PC-3 (cell line): ENCODE data around the gene CYP11A1. TPM values are rescaled to one million over a fixed set of nuclear protein-coding genes. Genes with fewer than 3 reads are reported as not detected.

ENCODE experiments used
- ATAC-seq: fragments of 200-7000 bp; cut with Tn5 transposase; 2 replicates; pipeline ENCODE4 v1.9.1; 2020; ENCODE audit warnings: mild to moderate bottlenecking, moderate library complexity
- BruUV-seq: library from RNA; stranded (reverse); fragments of 400-500 nt; replicated peaks from 2 replicates; lab custom pipeline; 2021; lab: Mats Ljungman, UMichigan
- CTCF ChIA-PET: fragments of 300-600 bp; sonication (Branson Sonifier 250); formaldehyde crosslinking; loops from one replicate; lab custom pipeline; 2022; ENCODE audit warnings: antibody characterized with exemption; lab: Charles Lee
- POLR2A ChIA-PET: fragments of 300-600 bp; sonication (Branson Sonifier 250); formaldehyde crosslinking; loops from one replicate; lab custom pipeline; 2022; ENCODE audit warnings: antibody characterized with exemption; ENCODE audit not compliant: unreplicated experiment; lab: Charles Lee
- DNase-seq: peaks from one replicate; pipeline ENCODE4 v3.0.0-alpha.2; 2015
- H2AFZ ChIP-seq: fragments of 300-600 bp; sonication (generic); 2 replicates; pipeline ENCODE4 v1.6.0; 2016; ENCODE audit warnings: antibody characterized with exemption, low read length
- H3F3A ChIP-seq: fragments of 300-600 bp; sonication (generic); one replicate; pipeline ENCODE4 v1.6.0; 2017; ENCODE audit warnings: antibody characterized with exemption, low read length, control low read depth, mild to moderate bottlenecking; ENCODE audit not compliant: unreplicated experiment
- H3K27ac ChIP-seq: fragments of 300-600 bp; sonication (generic); 2 replicates; pipeline ENCODE4 v1.5.1; 2016; ENCODE audit warnings: mild to moderate bottlenecking, low read length
- H3K27me3 ChIP-seq: fragments of 300-600 bp; sonication (generic); 2 replicates; pipeline ENCODE4 v1.6.1; 2016; ENCODE audit warnings: low read length, mixed read lengths
- H3K36me3 ChIP-seq: fragments of 300-600 bp; sonication (generic); 2 replicates; pipeline ENCODE4 v1.6.1; 2016; ENCODE audit warnings: low read depth, mixed run types, low read length, mixed read lengths
- H3K4me1 ChIP-seq: fragments of 300-600 bp; sonication (generic); 2 replicates; pipeline ENCODE4 v1.5.1; 2016; ENCODE audit warnings: low read length; ENCODE audit not compliant: insufficient read depth
- H3K4me2 ChIP-seq: fragments of 300-600 bp; sonication (generic); 2 replicates; pipeline ENCODE4 v1.6.0; 2016; ENCODE audit warnings: low read length
- H3K4me3 ChIP-seq: fragments of 300-600 bp; sonication (generic); 2 replicates; pipeline ENCODE4 v1.5.1; 2016; ENCODE audit warnings: mild to moderate bottlenecking, low read length, mixed read lengths
- H3K79me2 ChIP-seq: fragments of 300-600 bp; sonication (generic); 2 replicates; pipeline ENCODE4 v1.6.1; 2017; ENCODE audit warnings: low read length, mixed read lengths
- H3K9ac ChIP-seq: fragments of 300-600 bp; sonication (generic); 2 replicates; pipeline ENCODE4 v1.6.0; 2016; ENCODE audit warnings: mild to moderate bottlenecking, low read length
- H3K9me2 ChIP-seq: fragments of 300-600 bp; sonication (generic); replicated peaks from 2 replicates; pipeline ENCODE4 v1.6.1; 2016; ENCODE audit warnings: mixed run types, low read length, mixed read lengths
- H3K9me3 ChIP-seq: fragments of 300-600 bp; sonication (generic); 2 replicates; pipeline ENCODE4 v1.6.1; 2016; ENCODE audit warnings: low read length, mixed read lengths
- H4K20me1 ChIP-seq: fragments of 300-600 bp; sonication (generic); 2 replicates; pipeline ENCODE4 v1.6.1; 2016; ENCODE audit warnings: low read length, mixed read lengths
- CTCF ChIP-seq: fragments of 300-600 bp; sonication (generic); conservative IDR thresholded peaks from 2 replicates; pipeline ENCODE4 v1.5.1; 2017; ENCODE audit warnings: antibody characterized with exemption, low read depth, mild to moderate bottlenecking, low read length
- EZH2 ChIP-seq: fragments of 300-600 bp; sonication (generic); IDR thresholded peaks from one replicate; pipeline ENCODE4 v1.6.1; 2017; ENCODE audit warnings: antibody characterized with exemption, mild to moderate bottlenecking, low read length; ENCODE audit not compliant: unreplicated experiment
- EZH2phosphoT487 ChIP-seq: fragments of 300-600 bp; sonication (generic); IDR thresholded peaks from 2 replicates; pipeline ENCODE4 v1.6.1; 2018; ENCODE audit warnings: mild to moderate bottlenecking, antibody characterized with exemption, low read length, borderline replicate concordance
- intact Hi-C: fragments of 100-400 bp; cut with micrococcal nuclease; formaldehyde crosslinking; loops from 2 replicates; pipeline ENCODE4 v1.9.0; 2023
- total RNA-seq: library from RNA; depleted of rRNA; stranded (reverse); fragments of >200 nt; gene quantifications from 2 replicates; pipeline ENCODE4 v1.2.3, GENCODE V29; 2014

Gene CYP11A1
- total RNA-seq, 1 experiment from 2014 or later = 0.18 TPM

GRCh38 chr15:74411686-74412085 lies 44.2 kb upstream of the CYP11A1 start:
- no peaks in the 10 kb centered on the region for H3K27me3 ChIP-seq
- TF ChIP-seq EZH2 = no peak
- no peak for TF ChIP-seq EZH2phosphoT487
- no peak for TF ChIP-seq CTCF
- ATAC-seq (no peak), DNase-seq (no peak)
- no peak overlapping the region for H2AFZ ChIP-seq
- no peaks in the 10 kb centered on the region for H3K9me3 ChIP-seq
- no peak overlapping the region for H3K4me2 ChIP-seq
- no peak overlapping the region for H3K9ac ChIP-seq
- H3K4me3 ChIP-seq = no peak overlapping the region
- peaks cover 10% of the 10 kb centered on the region for H3F3A ChIP-seq
- H4K20me1 ChIP-seq = no peaks in the 10 kb centered on the region
- POLR2A ChIA-PET = interaction anchor here (0.6 kb wide), 1 partner anchor 49 kb away, joined by 5 read pairs; the partner anchor contains the start of gene UBL7
- H3K4me1 ChIP-seq = peaks cover 55% of the 10 kb centered on the region
- intact Hi-C loops = no loop called here
- H3K9me2 ChIP-seq = no peaks in the 10 kb centered on the region
- H3K79me2 ChIP-seq = peaks cover 36% of the 10 kb centered on the region
- peaks cover 58% of the 10 kb centered on the region for H3K36me3 ChIP-seq
- no TSS peak for BruUV-seq
- no peak overlapping the region for H3K27ac ChIP-seq
- CTCF ChIA-PET = no interaction called here

GRCh38 chr15:74410502-74410901 lies 43.1 kb upstream of the CYP11A1 start:
- peaks cover 46% of the 10 kb centered on the region for H3K36me3 ChIP-seq
- DNase-seq = no peak
- no peaks in the 10 kb centered on the region for H3K9me3 ChIP-seq
- BruUV-seq = no TSS peak
- H3K27ac ChIP-seq = no peak overlapping the region
- intact Hi-C loops = no loop called here
- peaks cover 52% of the 10 kb centered on the region for H3K4me1 ChIP-seq
- no peak overlapping the region for H3K9ac ChIP-seq
- ChIA-PET POLR2A (no interaction called here), CTCF (no interaction called here)
- no peak overlapping the region for H3K4me2 ChIP-seq
- no peak overlapping the region for H3K4me3 ChIP-seq
- peaks cover 10% of the 10 kb centered on the region for H3F3A ChIP-seq
- no peak overlapping the region for H2AFZ ChIP-seq
- H3K79me2 ChIP-seq = peaks cover 24% of the 10 kb centered on the region
- no peaks in the 10 kb centered on the region for H3K9me2 ChIP-seq
- no peaks in the 10 kb centered on the region for H3K27me3 ChIP-seq
- no peak for ATAC-seq
- no peak for TF ChIP-seq EZH2
- no peak for TF ChIP-seq EZH2phosphoT487
- TF ChIP-seq CTCF = no peak
- H4K20me1 ChIP-seq = no peaks in the 10 kb centered on the region

GRCh38 chr15:74409225-74409624 lies 41.8 kb upstream of the CYP11A1 start:
- ChIA-PET CTCF (no interaction called here), POLR2A (no interaction called here)
- DNase-seq (no peak), ATAC-seq (no peak)
- intact Hi-C loops = no loop called here
- Histone ChIP-seq H3K4me1 (peaks cover 40% of the 10 kb centered on the region), H3K9me2 (no peaks in the 10 kb centered on the region), H3K27ac (peak overlapping the region; percentile 78), H3K4me3 (no peak overlapping the region), H4K20me1 (no peaks in the 10 kb centered on the region), H3K9ac (no peak overlapping the region), H3K27me3 (no peaks in the 10 kb centered on the region), H3K4me2 (no peak overlapping the region), H3K36me3 (peaks cover 33% of the 10 kb centered on the region), H2AFZ (no peak overlapping the region), H3F3A (peaks cover 10% of the 10 kb centered on the region), H3K9me3 (no peaks in the 10 kb centered on the region), H3K79me2 (peaks cover 12% of the 10 kb centered on the region)
- no TSS peak for BruUV-seq
- no peak for TF ChIP-seq EZH2phosphoT487
- TF ChIP-seq EZH2 = no peak
- TF ChIP-seq CTCF = no peak
